Measurements from ENCODE around the gene TBC1D22A. TPM values are rescaled to one million over a fixed set of nuclear protein-coding genes. Genes with fewer than 3 reads are reported as not detected.

Gene TBC1D22A
- total RNA-seq, 1 donor from 2014 or later: 24.2 TPM

DNA sequence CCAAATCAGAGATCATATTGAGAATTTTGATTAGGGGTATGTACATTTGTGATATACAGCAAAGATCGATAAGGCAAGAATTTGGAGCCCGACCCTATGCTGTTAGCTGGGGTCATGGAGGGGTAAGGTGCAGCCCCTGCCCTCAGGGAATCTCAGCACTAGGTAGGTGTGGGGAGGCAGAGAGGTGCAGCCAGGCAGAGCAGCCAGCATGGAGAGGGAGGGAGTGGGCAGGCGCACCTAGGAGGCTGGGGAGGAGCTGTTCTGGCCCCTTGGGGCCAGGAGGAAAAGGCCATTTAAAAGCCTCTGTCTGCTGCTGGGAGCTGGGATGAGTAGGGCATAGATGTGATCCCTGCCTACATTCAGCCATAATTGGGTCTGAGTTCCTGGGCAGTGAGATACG is 293.0 kb downstream of the TBC1D22A start:
- no peak for DNase-seq (ENCODE audit: low read depth)
- Histone ChIP-seq H3K4me3 (ENCODE audit: insufficient read depth, low read depth, low read length) (no peak overlapping the region), H4K20me1 (ENCODE audit: insufficient read depth, low read length) (peaks cover 13% of the 10 kb centered on the region), H3K36me3 (ENCODE audit: insufficient read depth, low read length) (no peaks in the 10 kb centered on the region), H3K27me3 (ENCODE audit: insufficient read depth, low read length) (no peaks in the 10 kb centered on the region), H3K27ac (ENCODE audit: low read depth, low read length) (no peak overlapping the region), H2AFZ (ENCODE audit: low read depth, low read length) (no peak overlapping the region), H3K9me3 (ENCODE audit: insufficient read depth, low read depth, low read length) (no peaks in the 10 kb centered on the region), H3K4me1 (ENCODE audit: insufficient read depth, low read length) (peaks cover 15% of the 10 kb centered on the region), H3K9ac (ENCODE audit: low read length) (no peak overlapping the region), H3K79me2 (ENCODE audit: insufficient read depth, low read length) (no peaks in the 10 kb centered on the region), H3K4me2 (ENCODE audit: low read length) (no peak overlapping the region)
- Mint-ChIP-seq H3K27me3 (ENCODE audit: low read depth, unreplicated experiment) (no peaks in the 10 kb centered on the region), H3K4me1 (ENCODE audit: low read depth, unreplicated experiment) (peaks cover 10% of the 10 kb centered on the region), H3K4me3 (ENCODE audit: unreplicated experiment) (no peak overlapping the region), H3K36me3 (ENCODE audit: low read depth, unreplicated experiment) (peaks cover 15% of the 10 kb centered on the region), H3K9me3 (ENCODE audit: unreplicated experiment) (no peaks in the 10 kb centered on the region), H3K27ac (ENCODE audit: unreplicated experiment) (no peak overlapping the region)
- FAIRE-seq: no peak
- TF ChIP-seq, protein P1, sequence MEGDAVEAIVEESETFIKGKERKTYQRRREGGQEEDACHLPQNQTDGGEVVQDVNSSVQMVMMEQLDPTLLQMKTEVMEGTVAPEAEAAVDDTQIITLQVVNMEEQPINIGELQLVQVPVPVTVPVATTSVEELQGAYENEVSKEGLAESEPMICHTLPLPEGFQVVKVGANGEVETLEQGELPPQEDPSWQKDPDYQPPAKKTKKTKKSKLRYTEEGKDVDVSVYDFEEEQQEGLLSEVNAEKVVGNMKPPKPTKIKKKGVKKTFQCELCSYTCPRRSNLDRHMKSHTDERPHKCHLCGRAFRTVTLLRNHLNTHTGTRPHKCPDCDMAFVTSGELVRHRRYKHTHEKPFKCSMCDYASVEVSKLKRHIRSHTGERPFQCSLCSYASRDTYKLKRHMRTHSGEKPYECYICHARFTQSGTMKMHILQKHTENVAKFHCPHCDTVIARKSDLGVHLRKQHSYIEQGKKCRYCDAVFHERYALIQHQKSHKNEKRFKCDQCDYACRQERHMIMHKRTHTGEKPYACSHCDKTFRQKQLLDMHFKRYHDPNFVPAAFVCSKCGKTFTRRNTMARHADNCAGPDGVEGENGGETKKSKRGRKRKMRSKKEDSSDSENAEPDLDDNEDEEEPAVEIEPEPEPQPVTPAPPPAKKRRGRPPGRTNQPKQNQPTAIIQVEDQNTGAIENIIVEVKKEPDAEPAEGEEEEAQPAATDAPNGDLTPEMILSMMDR (IDR thresholded peaks at IDR 0.05; ENCODE audit: insufficient read depth, low read depth, low read length): no peak
- TF ChIP-seq EZH2 (IDR thresholded peaks at IDR 0.05; ENCODE audit: insufficient read depth, low read length): no peak

DNA sequence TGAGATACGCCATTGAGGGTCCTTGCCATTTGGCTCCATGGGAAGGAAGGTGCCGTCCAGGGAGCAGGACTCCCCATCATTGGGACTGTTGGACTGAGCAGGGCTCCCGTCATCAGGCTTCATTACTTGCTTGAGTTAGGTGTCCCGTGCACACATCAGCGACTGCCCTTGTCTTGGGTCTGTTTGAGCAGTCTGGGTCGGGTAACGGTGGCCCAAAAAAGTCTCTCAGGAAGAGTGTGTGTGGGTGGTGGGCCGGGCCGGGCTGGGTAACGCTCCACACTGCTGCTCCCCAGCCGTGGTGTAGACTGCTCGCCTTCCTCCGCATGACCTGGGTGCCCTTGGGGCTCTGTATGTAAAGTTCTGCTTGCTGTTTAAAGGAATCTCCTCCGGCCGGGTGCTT is 293.5 kb downstream of the TBC1D22A start:
- no peak for FAIRE-seq

DNA sequence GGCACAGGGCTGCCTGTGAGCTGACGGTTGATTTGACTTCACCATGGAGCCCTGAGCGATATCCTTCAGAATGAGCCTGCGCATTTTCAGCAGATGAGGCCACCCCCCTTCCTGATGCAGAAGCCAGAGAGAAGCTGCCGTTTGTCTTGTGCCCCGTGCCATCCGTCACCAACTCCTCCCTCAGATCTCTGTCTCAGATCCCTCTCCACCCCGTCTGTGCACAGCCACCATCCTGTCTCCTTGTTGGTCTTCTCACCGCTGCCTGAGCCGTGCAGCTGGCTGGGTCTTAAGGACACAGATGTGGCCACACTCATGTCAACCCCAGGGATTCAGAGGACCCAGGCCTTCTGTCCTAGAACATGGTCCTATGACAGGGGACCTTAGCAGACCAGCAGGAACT is 293.9 kb downstream of the TBC1D22A start:
- DNase-seq (ENCODE audit: low read depth) (no peak), FAIRE-seq (no peak)
- Histone ChIP-seq H3K9ac (ENCODE audit: low read length) (no peak overlapping the region), H3K79me2 (ENCODE audit: insufficient read depth, low read length) (no peaks in the 10 kb centered on the region), H3K27ac (ENCODE audit: low read depth, low read length) (no peak overlapping the region), H3K4me2 (ENCODE audit: low read length) (no peak overlapping the region), H2AFZ (ENCODE audit: low read depth, low read length) (no peak overlapping the region), H4K20me1 (ENCODE audit: insufficient read depth, low read length) (peaks cover 13% of the 10 kb centered on the region), H3K9me3 (ENCODE audit: insufficient read depth, low read depth, low read length) (no peaks in the 10 kb centered on the region), H3K27me3 (ENCODE audit: insufficient read depth, low read length) (no peaks in the 10 kb centered on the region), H3K4me3 (ENCODE audit: insufficient read depth, low read depth, low read length) (no peak overlapping the region), H3K4me1 (ENCODE audit: insufficient read depth, low read length) (peaks cover 15% of the 10 kb centered on the region), H3K36me3 (ENCODE audit: insufficient read depth, low read length) (no peaks in the 10 kb centered on the region)
- H3K4me1 Mint-ChIP-seq (ENCODE audit: low read depth, unreplicated experiment): peaks cover 10% of the 10 kb centered on the region
- H3K36me3 Mint-ChIP-seq (ENCODE audit: low read depth, unreplicated experiment): peaks cover 15% of the 10 kb centered on the region
- no peak overlapping the region for H3K27ac Mint-ChIP-seq (ENCODE audit: unreplicated experiment)
- no peaks in the 10 kb centered on the region for H3K9me3 Mint-ChIP-seq (ENCODE audit: unreplicated experiment)
- no peak for TF ChIP-seq EZH2 (IDR thresholded peaks at IDR 0.05; ENCODE audit: insufficient read depth, low read length)
- TF ChIP-seq, protein P1 (IDR thresholded peaks at IDR 0.05; ENCODE audit: insufficient read depth, low read depth, low read length): no peak
- H3K4me3 Mint-ChIP-seq (ENCODE audit: unreplicated experiment): no peak overlapping the region
- H3K27me3 Mint-ChIP-seq (ENCODE audit: low read depth, unreplicated experiment): no peaks in the 10 kb centered on the region

More for the DNA sequence above, 293.5 kb downstream of the TBC1D22A start:
- Mint-ChIP-seq H3K4me1 (ENCODE audit: low read depth, unreplicated experiment) (peaks cover 10% of the 10 kb centered on the region), H3K36me3 (ENCODE audit: low read depth, unreplicated experiment) (peaks cover 15% of the 10 kb centered on the region), H3K27ac (ENCODE audit: unreplicated experiment) (no peak overlapping the region), H3K4me3 (ENCODE audit: unreplicated experiment) (no peak overlapping the region), H3K9me3 (ENCODE audit: unreplicated experiment) (no peaks in the 10 kb centered on the region), H3K27me3 (ENCODE audit: low read depth, unreplicated experiment) (no peaks in the 10 kb centered on the region)
- H3K4me1 ChIP-seq (ENCODE audit: insufficient read depth, low read length): peaks cover 15% of the 10 kb centered on the region
- H3K9me3 ChIP-seq (ENCODE audit: insufficient read depth, low read depth, low read length): no peaks in the 10 kb centered on the region
- no peaks in the 10 kb centered on the region for H3K27me3 ChIP-seq (ENCODE audit: insufficient read depth, low read length)
- no peaks in the 10 kb centered on the region for H3K79me2 ChIP-seq (ENCODE audit: insufficient read depth, low read length)
- no peaks in the 10 kb centered on the region for H3K36me3 ChIP-seq (ENCODE audit: insufficient read depth, low read length)
- no peak overlapping the region for H3K27ac ChIP-seq (ENCODE audit: low read depth, low read length)
- peaks cover 13% of the 10 kb centered on the region for H4K20me1 ChIP-seq (ENCODE audit: insufficient read depth, low read length)
- no peak overlapping the region for H3K9ac ChIP-seq (ENCODE audit: low read length)
- TF ChIP-seq, protein P1 (IDR thresholded peaks at IDR 0.05; ENCODE audit: insufficient read depth, low read depth, low read length): no peak
- TF ChIP-seq EZH2 (IDR thresholded peaks at IDR 0.05; ENCODE audit: insufficient read depth, low read length): no peak
- DNase-seq (ENCODE audit: low read depth): no peak
- H2AFZ ChIP-seq (ENCODE audit: low read depth, low read length): no peak overlapping the region
- no peak overlapping the region for H3K4me2 ChIP-seq (ENCODE audit: low read length)
- no peak overlapping the region for H3K4me3 ChIP-seq (ENCODE audit: insufficient read depth, low read depth, low read length)

Data from astrocyte (in vitro differentiated cells and primary cell).